Erythroblast (primary cell): Measurements from ENCODE around the gene LRRC17.
"Not testable (repeated sequence)": the region's sequence is repeated elsewhere in the genome, so short reads cannot be mapped to it uniquely, and the experiment has no call there.

Source experiments
- DNase-seq, 2 experiments: peaks; one replicate each; lab custom pipeline; 2025; lab: John Stamatoyannopoulos, UW
- GATA1 ChIP-seq: IDR thresholded peaks from 2 replicates; pipeline ENCODE4 v1.6.1; 2011; ENCODE audit warnings: low read depth, mild to moderate bottlenecking, control low read depth, low read length, moderate library complexity
- POLR2A ChIP-seq: IDR thresholded peaks from 2 replicates; pipeline ENCODE4 v1.6.1; 2011; ENCODE audit warnings: mild to moderate bottlenecking, low read length

Gene LRRC17

DNA sequence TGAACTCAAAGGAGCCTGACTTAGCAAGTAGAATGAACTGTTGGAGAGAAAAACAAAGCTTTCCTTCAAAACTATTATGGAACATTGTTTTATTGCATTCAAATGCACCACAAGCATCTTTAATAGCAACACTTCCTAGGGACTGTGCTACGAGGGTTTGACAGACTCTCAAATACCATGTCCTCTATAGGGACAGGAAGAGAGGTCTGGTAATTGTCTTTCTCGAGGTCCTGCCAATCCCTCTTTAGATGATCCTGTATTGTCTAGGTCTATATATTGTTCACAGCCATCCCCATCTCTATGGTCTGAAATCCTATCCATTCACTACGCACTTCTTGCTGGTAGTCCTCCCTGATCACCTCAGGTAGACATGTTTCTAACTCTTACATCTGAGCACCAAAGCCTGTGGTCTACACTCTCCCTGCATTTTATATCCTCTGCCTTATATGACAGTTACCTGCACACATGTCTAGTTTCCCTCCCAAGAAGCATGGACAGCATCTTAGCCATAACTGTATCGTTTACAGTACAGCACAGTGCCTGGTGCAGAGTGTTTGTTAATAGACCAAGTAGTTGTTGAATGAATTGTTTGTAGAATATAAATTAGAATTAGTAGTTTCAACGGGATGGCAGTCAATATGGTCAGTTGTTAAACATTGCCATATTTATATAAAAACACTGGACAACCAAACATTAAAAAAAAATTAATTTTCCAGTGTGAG is 21.7 kb upstream of the LRRC17 start:
- TF ChIP-seq POLR2A = no peak
- no peak for TF ChIP-seq GATA1
- no peak for DNase-seq

DNA sequence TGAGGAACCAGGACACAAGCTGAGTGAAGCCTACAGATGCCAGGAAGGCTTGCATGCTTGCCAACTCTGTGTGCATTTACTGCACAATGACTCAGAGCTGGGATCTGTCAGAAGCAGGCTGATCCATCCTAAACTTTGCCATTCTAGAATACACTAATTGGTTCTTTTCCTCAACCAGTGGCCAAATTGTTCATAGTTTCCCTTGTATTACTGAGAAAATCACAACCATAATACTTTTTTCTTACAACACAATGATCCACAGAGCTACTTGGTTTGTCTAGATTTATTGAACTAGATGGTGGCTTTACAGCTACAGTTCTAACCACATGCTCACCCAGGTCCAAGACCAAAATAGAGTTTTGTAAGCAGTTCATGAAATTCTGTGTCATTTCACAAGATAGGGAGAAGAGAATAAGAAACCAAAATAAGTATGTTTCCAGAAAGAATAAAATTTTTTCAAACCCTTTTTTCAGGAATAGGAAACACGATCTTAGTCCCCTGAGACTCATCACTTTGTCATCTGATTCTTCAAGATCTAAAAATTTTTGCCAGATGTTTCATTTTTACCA is 21.0 kb upstream of the LRRC17 start:
- TF ChIP-seq POLR2A (no peak), GATA1 (no peak)
- no peak for DNase-seq

- TF ChIP-seq POLR2A (no peak), GATA1 (no peak)
- DNase-seq = no peak
Measured at GRCh38 chr7:102892631-102893278, 20.0 kb upstream of the LRRC17 start.

- no peak for TF ChIP-seq GATA1
- no peak for TF ChIP-seq POLR2A
- no peak for DNase-seq
Measured at GRCh38 chr7:102895602-102896001, 17.2 kb upstream of the LRRC17 start.

DNA sequence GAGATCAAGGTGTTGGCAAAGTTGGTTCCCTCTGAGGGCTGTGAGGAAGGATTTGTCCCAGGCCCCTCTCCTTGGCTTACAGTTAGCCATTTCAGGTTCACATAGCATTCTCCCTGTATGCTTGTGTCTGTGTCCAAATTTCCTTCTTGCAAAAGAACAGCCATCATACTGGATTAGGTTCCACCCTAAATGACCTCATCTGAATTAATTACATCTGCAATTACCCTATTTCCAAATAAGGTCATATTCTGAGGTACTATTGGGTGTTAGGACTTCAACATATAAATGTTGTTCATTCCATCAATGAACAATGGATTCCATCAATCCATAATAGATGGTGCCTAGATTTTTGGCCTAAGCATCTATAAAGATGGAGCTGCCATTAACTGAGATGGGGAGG is 16.2 kb upstream of the LRRC17 start:
- no peak for DNase-seq
- TF ChIP-seq GATA1 = no peak
- no peak for TF ChIP-seq POLR2A

- DNase-seq = no peak
- TF ChIP-seq POLR2A = no peak
- TF ChIP-seq GATA1 = no peak
Measured at GRCh38 chr7:102897211-102897631, 15.6 kb upstream of the LRRC17 start.

GRCh38 chr7:102897856-102898531 is 14.8 kb upstream of the LRRC17 start:
- no peak for TF ChIP-seq GATA1
- no peak for TF ChIP-seq POLR2A
- DNase-seq = no peak

- no peak for DNase-seq
- TF ChIP-seq POLR2A = no peak
- no peak for TF ChIP-seq GATA1
Measured at GRCh38 chr7:102898532-102898859, 14.3 kb upstream of the LRRC17 start.

DNA sequence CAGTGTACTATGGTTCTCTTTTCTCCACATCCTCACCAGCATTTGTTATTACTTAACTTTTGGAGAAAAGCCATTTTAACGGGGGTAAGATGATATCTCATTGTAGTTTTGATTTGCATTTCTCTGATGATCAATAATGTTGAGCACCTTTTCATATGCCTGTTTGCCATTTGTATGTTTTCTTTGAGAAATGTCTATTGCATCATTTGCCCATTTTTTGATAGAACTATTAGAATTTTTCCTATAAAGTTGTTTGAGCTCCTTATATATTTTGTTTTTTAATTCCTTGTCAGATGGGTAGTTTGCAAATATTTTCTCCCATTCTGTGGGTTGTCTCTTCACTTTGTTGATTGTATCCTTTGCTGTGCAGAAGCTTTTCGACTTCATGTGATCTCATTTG is 10.7 kb upstream of the LRRC17 start:
- DNase-seq = not testable (repeated sequence)

- not testable (repeated sequence) for DNase-seq
Measured at GRCh38 chr7:102903576-102903975, 9.2 kb upstream of the LRRC17 start.

DNA sequence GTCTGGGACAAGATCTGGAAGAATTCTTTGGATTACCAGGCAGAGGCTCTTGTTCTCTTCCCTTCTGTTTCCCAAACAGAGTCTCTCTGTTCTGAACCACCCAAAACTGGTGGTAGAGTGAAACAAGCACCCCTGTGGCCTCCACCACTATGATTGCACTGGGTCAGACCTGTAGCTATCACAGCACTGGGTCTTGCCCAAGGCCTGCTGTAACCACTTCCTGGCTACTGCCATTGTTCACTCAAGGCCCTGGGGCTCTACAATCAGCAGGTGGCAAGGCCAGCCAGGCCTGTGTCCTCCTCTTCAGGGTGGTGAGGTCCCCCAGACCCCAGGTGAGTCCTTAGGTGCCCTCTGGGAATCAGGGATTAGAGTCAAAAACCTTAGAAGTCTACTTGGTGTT is 4.1 kb upstream of the LRRC17 start:
- no peak for DNase-seq
- no peak for TF ChIP-seq POLR2A
- TF ChIP-seq GATA1 = no peak

DNA sequence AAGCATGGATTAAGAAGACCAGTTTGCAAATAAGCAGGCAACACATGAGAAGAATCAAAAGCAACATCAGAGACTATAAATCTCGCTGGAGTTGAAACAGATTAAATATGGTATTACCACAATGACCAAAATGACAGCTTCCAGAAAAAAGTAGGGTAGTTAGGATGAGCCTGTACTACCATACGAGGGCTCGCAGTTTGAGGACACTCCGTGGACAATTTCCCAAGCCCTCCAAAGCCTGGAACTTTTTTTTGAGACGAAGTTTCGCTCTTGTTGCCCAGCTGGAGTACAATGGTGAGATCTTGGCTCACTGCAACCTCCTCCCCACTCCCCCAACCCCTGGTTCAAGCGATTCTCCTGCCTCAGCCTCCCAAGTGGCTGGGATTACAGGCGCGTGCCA is 1.0 kb downstream of the LRRC17 start:
- TF ChIP-seq POLR2A (no peak), GATA1 (no peak)
- no peak for DNase-seq

DNA sequence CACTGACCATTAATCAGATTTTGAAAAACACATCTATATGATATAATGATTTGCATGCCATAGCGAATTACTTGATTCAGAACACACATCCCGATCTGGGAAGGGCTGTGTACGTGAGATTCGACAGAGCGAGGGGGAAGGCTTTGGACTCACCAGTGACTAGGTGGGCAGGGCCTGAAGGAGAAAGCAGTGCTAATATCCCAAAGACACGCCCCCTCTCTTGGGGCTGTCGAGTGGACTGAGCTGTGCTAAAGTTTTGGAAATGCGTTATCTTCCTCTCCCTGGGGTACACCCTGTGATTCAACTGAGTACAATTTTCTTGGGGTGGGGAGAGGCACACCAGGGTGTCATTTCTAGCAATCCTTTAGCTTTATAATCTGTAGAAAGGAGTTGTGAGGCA is 1.8 kb downstream of the LRRC17 start:
- no peak for DNase-seq
- TF ChIP-seq POLR2A (no peak), GATA1 (no peak)

- DNase-seq = no peak
Measured at GRCh38 chr7:102916426-102916825, 3.6 kb downstream of the LRRC17 start.

DNA sequence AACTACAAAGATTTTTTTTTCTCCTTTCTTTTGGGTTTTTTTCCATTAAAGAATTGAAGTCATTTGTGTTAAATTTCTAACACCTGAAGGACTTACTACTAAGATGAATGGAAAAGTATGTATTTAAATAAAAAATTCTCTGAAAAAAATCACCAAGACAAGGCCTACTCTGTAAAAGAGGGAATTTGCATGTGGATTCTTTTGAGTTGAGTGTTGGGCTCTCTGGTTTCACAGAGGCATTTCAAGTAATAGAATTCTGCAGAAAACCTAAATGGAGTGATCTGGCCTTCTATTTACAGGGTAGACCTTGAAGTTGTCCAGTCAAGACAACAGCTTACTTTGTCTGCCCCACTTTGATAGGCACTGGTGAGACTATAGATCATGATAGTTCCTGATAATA is 4.1 kb downstream of the LRRC17 start:
- no peak for DNase-seq
- no peak for TF ChIP-seq POLR2A
- no peak for TF ChIP-seq GATA1

More at GRCh38 chr7:102916426-102916825, 3.6 kb downstream of the LRRC17 start:
- TF ChIP-seq POLR2A = no peak
- TF ChIP-seq GATA1 = no peak
